Activated T-helper 17 cell treated with anti-CD3 and anti-CD28 coated beads, Interleukin-2, amount 50 U/mL, for 72 hours (primary cell): ENCODE measurements around the gene NDFIP1. TPM values are rescaled to one million over a fixed set of nuclear protein-coding genes. Genes with fewer than 3 reads are reported as not detected.
"Not testable (repeated sequence)": the region's sequence is repeated elsewhere in the genome, so short reads cannot be mapped to it uniquely, and the experiment has no call there.

ENCODE experiments used
- ATAC-seq: fragments of 150-1000 bp; cut with Tn5 transposase; replicated peaks from 2 replicates; pipeline ENCODE4 v1.10.0; 2021; ENCODE audit warnings: mild to moderate bottlenecking, moderate library complexity
- H3K27ac Mint-ChIP-seq: one replicate; pipeline ENCODE4 v1.8.0; 2022; ENCODE audit warnings: mixed read lengths
- H3K27me3 Mint-ChIP-seq: one replicate; pipeline ENCODE4 v1.8.0; 2022; ENCODE audit warnings: mixed read lengths
- H3K36me3 Mint-ChIP-seq: one replicate; pipeline ENCODE4 v1.8.0; 2022; ENCODE audit warnings: low read depth, mild to moderate bottlenecking, mixed read lengths
- H3K4me1 Mint-ChIP-seq: one replicate; pipeline ENCODE4 v1.8.0; 2022; ENCODE audit warnings: mixed read lengths
- H3K4me3 Mint-ChIP-seq: one replicate; pipeline ENCODE4 v1.8.0; 2022; ENCODE audit warnings: mild to moderate bottlenecking, mixed read lengths
- H3K9me3 Mint-ChIP-seq: one replicate; pipeline ENCODE4 v1.8.0; 2022; ENCODE audit warnings: mixed read lengths
- total RNA-seq, 2 donors: library from RNA; stranded (reverse); gene quantifications; one replicate each; pipeline ENCODE4 v1.2.3, GENCODE V29; 2022

The NDFIP1 gene
- total RNA-seq, 2 donors from 2014 or later, result 35.0 to 101 TPM

- H3K9me3 Mint-ChIP-seq, H3K27me3 Mint-ChIP-seq, H3K4me1 Mint-ChIP-seq: not testable (repeated sequence)
These were observed 80.1 kb downstream of the NDFIP1 start for GRCh38 chr5:142188691-142189090.

GRCh38 chr5:142189813-142190212, 81.2 kb downstream of the NDFIP1 start:
- ATAC-seq, result no peak
- Mint-ChIP-seq H3K9me3 (no peaks in the 10 kb centered on the region), H3K27ac (no peak overlapping the region), H3K4me1 (no peaks in the 10 kb centered on the region), H3K36me3 (no peaks in the 10 kb centered on the region), H3K4me3 (no peak overlapping the region), H3K27me3 (no peaks in the 10 kb centered on the region)

More at GRCh38 chr5:142188691-142189090, 80.1 kb downstream of the NDFIP1 start:
- not testable (repeated sequence) for ATAC-seq, H3K36me3 Mint-ChIP-seq, H3K4me3 Mint-ChIP-seq, H3K27ac Mint-ChIP-seq

- no peak for ATAC-seq
- H3K4me3 Mint-ChIP-seq, result no peak overlapping the region
These were observed 83.2 kb downstream of the NDFIP1 start for GRCh38 chr5:142191776-142192175.

GRCh38 chr5:142192286-142193113, 83.9 kb downstream of the NDFIP1 start:
- no peak for ATAC-seq
- H3K27ac Mint-ChIP-seq, result no peak overlapping the region

More at GRCh38 chr5:142191776-142192175, 83.2 kb downstream of the NDFIP1 start:
- H3K9me3 Mint-ChIP-seq, result no peaks in the 10 kb centered on the region
- H3K27ac Mint-ChIP-seq, result no peak overlapping the region
- no peaks in the 10 kb centered on the region for H3K4me1 Mint-ChIP-seq
- H3K36me3 Mint-ChIP-seq, result no peaks in the 10 kb centered on the region
- no peaks in the 10 kb centered on the region for H3K27me3 Mint-ChIP-seq

GRCh38 chr5:142193114-142193428, 84.5 kb downstream of the NDFIP1 start:
- ATAC-seq, result no peak
- no peaks in the 10 kb centered on the region for H3K27me3 Mint-ChIP-seq
- H3K9me3 Mint-ChIP-seq, result no peaks in the 10 kb centered on the region
- no peak overlapping the region for H3K4me3 Mint-ChIP-seq
- H3K36me3 Mint-ChIP-seq, result no peaks in the 10 kb centered on the region
- H3K4me1 Mint-ChIP-seq, result no peaks in the 10 kb centered on the region
- H3K27ac Mint-ChIP-seq, result no peak overlapping the region

More at GRCh38 chr5:142192286-142193113, 83.9 kb downstream of the NDFIP1 start:
- H3K9me3 Mint-ChIP-seq, result no peaks in the 10 kb centered on the region
- no peaks in the 10 kb centered on the region for H3K27me3 Mint-ChIP-seq
- H3K36me3 Mint-ChIP-seq, result no peaks in the 10 kb centered on the region
- no peak overlapping the region for H3K4me3 Mint-ChIP-seq
- no peaks in the 10 kb centered on the region for H3K4me1 Mint-ChIP-seq

- Mint-ChIP-seq H3K4me1 (no peaks in the 10 kb centered on the region), H3K27ac (no peak overlapping the region), H3K4me3 (no peak overlapping the region), H3K27me3 (no peaks in the 10 kb centered on the region), H3K9me3 (no peaks in the 10 kb centered on the region), H3K36me3 (no peaks in the 10 kb centered on the region)
- no peak for ATAC-seq
These were observed 88.5 kb downstream of the NDFIP1 start for GRCh38 chr5:142197098-142197497.

GRCh38 chr5:142197781-142198180, 89.2 kb downstream of the NDFIP1 start:
- Mint-ChIP-seq H3K27me3 (no peaks in the 10 kb centered on the region), H3K9me3 (no peaks in the 10 kb centered on the region), H3K36me3 (no peaks in the 10 kb centered on the region), H3K27ac (no peak overlapping the region), H3K4me1 (no peaks in the 10 kb centered on the region), H3K4me3 (no peak overlapping the region)
- no peak for ATAC-seq

- no peak overlapping the region for H3K27ac Mint-ChIP-seq
- no peaks in the 10 kb centered on the region for H3K27me3 Mint-ChIP-seq
- no peaks in the 10 kb centered on the region for H3K4me1 Mint-ChIP-seq
- no peaks in the 10 kb centered on the region for H3K9me3 Mint-ChIP-seq
- no peak overlapping the region for H3K4me3 Mint-ChIP-seq
- no peaks in the 10 kb centered on the region for H3K36me3 Mint-ChIP-seq
- no peak for ATAC-seq
These were observed 90.8 kb downstream of the NDFIP1 start for GRCh38 chr5:142199388-142199787.

- Mint-ChIP-seq H3K27me3 (no peaks in the 10 kb centered on the region), H3K4me1 (no peaks in the 10 kb centered on the region), H3K9me3 (no peaks in the 10 kb centered on the region), H3K27ac (no peak overlapping the region), H3K4me3 (no peak overlapping the region), H3K36me3 (no peaks in the 10 kb centered on the region)
- ATAC-seq, result no peak
These were observed 91.8 kb downstream of the NDFIP1 start for GRCh38 chr5:142200387-142200786.

- Mint-ChIP-seq H3K4me3 (no peak overlapping the region), H3K27me3 (no peaks in the 10 kb centered on the region), H3K27ac (no peak overlapping the region), H3K4me1 (no peaks in the 10 kb centered on the region), H3K36me3 (no peaks in the 10 kb centered on the region), H3K9me3 (no peaks in the 10 kb centered on the region)
- no peak for ATAC-seq
These were observed 92.9 kb downstream of the NDFIP1 start for GRCh38 chr5:142201471-142201887.

- ATAC-seq, result no peak
- H3K4me1 Mint-ChIP-seq, result no peaks in the 10 kb centered on the region
- H3K4me3 Mint-ChIP-seq, result no peak overlapping the region
- no peaks in the 10 kb centered on the region for H3K36me3 Mint-ChIP-seq
- no peaks in the 10 kb centered on the region for H3K9me3 Mint-ChIP-seq
- H3K27ac Mint-ChIP-seq, result no peak overlapping the region
- no peaks in the 10 kb centered on the region for H3K27me3 Mint-ChIP-seq
These were observed 93.7 kb downstream of the NDFIP1 start for GRCh38 chr5:142202282-142202681.

Other genes with a start within 250 kb of the NDFIP1 start
- under 1 TPM in 1 of 2 donors, not detected in 1; 0.64 TPM for gene PCDH1, start 230.4 kb upstream of the NDFIP1 start, total RNA-seq
- gene DELE1, start 184.9 kb upstream of the NDFIP1 start, total RNA-seq, result 10 to 100 TPM; 80.4 to 82.8 TPM
- gene PCDH12, start 150.6 kb upstream of the NDFIP1 start, total RNA-seq, result 1 to 10 TPM in 1 of 2 donors, under 1 TPM in 1; 0.54 to 4.3 TPM
- gene RNF14, start 139.7 kb upstream of the NDFIP1 start, total RNA-seq, result 10 to 100 TPM; 28.4 to 30.8 TPM
- 10 to 100 TPM; 35.8 to 51.1 TPM for gene GNPDA1, start 95.8 kb upstream of the NDFIP1 start, total RNA-seq
- gene SPRY4, start 216.2 kb downstream of the NDFIP1 start, total RNA-seq, result 1 to 10 TPM in 1 of 2 donors, under 1 TPM in 1; 0.71 to 1.1 TPM